HG02798 (cell line): ENCODE data around the gene TMEM132E.

Source experiments
- ATAC-seq: cut with Tn5 transposase; IDR thresholded peaks from one replicate; pipeline ENCODE4 v1.9.1; 2021; ENCODE audit warnings: mild to moderate bottlenecking; ENCODE audit not compliant: unreplicated experiment, poor library complexity

Gene TMEM132E

GRCh38 chr17:34654881-34655276, 75.5 kb downstream of the TMEM132E start:
- no peak for ATAC-seq

- no peak for ATAC-seq
Observed at GRCh38 chr17:34656801-34657200, 77.4 kb downstream of the TMEM132E start.

- ATAC-seq: no peak
Observed at GRCh38 chr17:34658811-34659560, 79.6 kb downstream of the TMEM132E start.

- ATAC-seq: no peak
Observed at GRCh38 chr17:34663714-34664113, 84.3 kb downstream of the TMEM132E start.

- no peak for ATAC-seq
Observed at GRCh38 chr17:34665150-34665806, 85.9 kb downstream of the TMEM132E start.

GRCh38 chr17:34665819-34666763, 86.7 kb downstream of the TMEM132E start:
- no peak for ATAC-seq

GRCh38 chr17:34667656-34668055, 88.3 kb downstream of the TMEM132E start:
- no peak for ATAC-seq

GRCh38 chr17:34668206-34668605, 88.8 kb downstream of the TMEM132E start:
- ATAC-seq: no peak

GRCh38 chr17:34669511-34669910, 90.1 kb downstream of the TMEM132E start:
- ATAC-seq: no peak

GRCh38 chr17:34670618-34671017, 91.2 kb downstream of the TMEM132E start:
- ATAC-seq: no peak

GRCh38 chr17:34671191-34671590, 91.8 kb downstream of the TMEM132E start:
- ATAC-seq: no peak

- ATAC-seq: no peak
Observed at GRCh38 chr17:34672176-34672785, 92.9 kb downstream of the TMEM132E start.

GRCh38 chr17:34673516-34673915, 94.1 kb downstream of the TMEM132E start:
- ATAC-seq: no peak

- ATAC-seq: no peak
Observed at GRCh38 chr17:34673995-34674890, 94.9 kb downstream of the TMEM132E start.

GRCh38 chr17:34675143-34675542, 95.8 kb downstream of the TMEM132E start:
- no peak for ATAC-seq

- ATAC-seq: no peak
Observed at GRCh38 chr17:34675605-34676004, 96.2 kb downstream of the TMEM132E start.

- ATAC-seq: no peak
Observed at GRCh38 chr17:34680151-34680550, 100.8 kb downstream of the TMEM132E start.

GRCh38 chr17:34682305-34682704, 102.9 kb downstream of the TMEM132E start:
- no peak for ATAC-seq

- ATAC-seq: no peak
Observed at GRCh38 chr17:34683390-34683789, 104.0 kb downstream of the TMEM132E start.
